Left kidney (tissue), 2 donors: ENCODE measurements around the gene SPTBN5. TPM values are rescaled to one million over a fixed set of nuclear protein-coding genes. Genes with fewer than 3 reads are reported as not detected.

Experiments
- DNase-seq: peaks from one replicate; pipeline ENCODE4 v3.0.0-alpha.2; 2013
- polyA plus RNA-seq: library from polyadenylated mRNA; unstranded; fragments of 120-200 nt; gene quantifications from one replicate; pipeline ENCODE4 v1.2.1, GENCODE V29; 2013; ENCODE audit not compliant: insufficient read length

SPTBN5 gene
- polyA plus RNA-seq, 1 donor, result 2.8 TPM

- no peak for DNase-seq
Observed at GRCh38 chr15:41903782-41904181, 9.9 kb upstream of the SPTBN5 start.

GRCh38 chr15:41901431-41901830 lies 7.6 kb upstream of the SPTBN5 start:
- no peak for DNase-seq

GRCh38 chr15:41900526-41901380 lies 6.9 kb upstream of the SPTBN5 start:
- no peak for DNase-seq

GRCh38 chr15:41899854-41900442 lies 6.1 kb upstream of the SPTBN5 start:
- DNase-seq, result no peak

GRCh38 chr15:41897363-41897799 lies 3.5 kb upstream of the SPTBN5 start:
- peak; percentile 61 for DNase-seq

GRCh38 chr15:41896566-41896965 lies 2.7 kb upstream of the SPTBN5 start:
- no peak for DNase-seq

GRCh38 chr15:41895957-41896356 lies 2.1 kb upstream of the SPTBN5 start:
- no peak for DNase-seq

GRCh38 chr15:41895491-41895890 lies 1.6 kb upstream of the SPTBN5 start:
- DNase-seq, result no peak

GRCh38 chr15:41894791-41895463 lies 1.1 kb upstream of the SPTBN5 start:
- no peak for DNase-seq

GRCh38 chr15:41894251-41894790 lies 468 bp upstream of the SPTBN5 start:
- DNase-seq, result no peak

GRCh38 chr15:41892621-41893421 lies 1.0 kb downstream of the SPTBN5 start:
- no peak for DNase-seq

GRCh38 chr15:41891946-41892345 lies 1.9 kb downstream of the SPTBN5 start:
- no peak for DNase-seq

- DNase-seq, result no peak
Observed at GRCh38 chr15:41891226-41891625, 2.6 kb downstream of the SPTBN5 start.

GRCh38 chr15:41890050-41890690 lies 3.7 kb downstream of the SPTBN5 start:
- DNase-seq, result no peak

- DNase-seq, result no peak
Observed at GRCh38 chr15:41888662-41889253, 5.1 kb downstream of the SPTBN5 start.

- no peak for DNase-seq
Observed at GRCh38 chr15:41887893-41888292, 6.0 kb downstream of the SPTBN5 start.

- DNase-seq, result no peak
Observed at GRCh38 chr15:41887161-41887560, 6.7 kb downstream of the SPTBN5 start.

- no peak for DNase-seq
Observed at GRCh38 chr15:41886741-41887140, 7.1 kb downstream of the SPTBN5 start.

- DNase-seq, result no peak
Observed at GRCh38 chr15:41885841-41886240, 8.0 kb downstream of the SPTBN5 start.

GRCh38 chr15:41885321-41885720 lies 8.5 kb downstream of the SPTBN5 start:
- no peak for DNase-seq

- no peak for DNase-seq
Observed at GRCh38 chr15:41884458-41884857, 9.4 kb downstream of the SPTBN5 start.
